Measurements from ENCODE around the gene ARHGDIB. TPM values are rescaled to one million over a fixed set of nuclear protein-coding genes. Genes with fewer than 3 reads are reported as not detected.

The ARHGDIB gene
- total and polyA plus RNA-seq, 2 of the 13 experiments (the other 11 are each of a cell fraction or from before 2014, with no cell fraction given): 0.11 to 0.87 TPM

DNA sequence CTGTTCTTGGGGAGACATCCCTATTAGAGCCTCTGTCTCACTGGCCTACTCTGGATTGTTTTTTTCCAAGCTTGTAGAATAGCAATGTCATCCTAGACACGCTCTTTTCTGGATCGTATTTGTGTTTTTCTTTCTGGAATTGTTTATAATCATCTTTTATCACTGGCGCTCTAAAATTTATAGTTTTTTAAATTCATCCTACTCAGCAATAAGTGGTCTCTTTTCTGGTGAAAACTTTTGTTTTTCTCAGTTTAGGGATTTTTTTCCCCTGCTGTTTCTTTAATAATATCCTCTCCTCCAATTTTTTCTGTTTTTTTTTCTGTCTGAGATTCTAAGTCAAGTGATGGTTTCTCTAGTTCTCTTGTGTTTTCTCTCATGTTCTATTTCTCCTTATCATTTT is 36.6 kb upstream of the ARHGDIB start:
- 4% methylated on average over 3 of the region's 3 CpGs for WGBS (ENCODE audit: low lambda C conversion rate)
- no peak for ATAC-seq
- Histone ChIP-seq H3K79me2 (ENCODE audit: insufficient read depth, low read length) (no peaks in the 10 kb centered on the region), H3K4me3 (replicated peaks in 1 of 3; ENCODE audit: insufficient read depth in 1 of 3, low read depth in 2 of 3, low read length in 3 of 3) (no peak overlapping the region), H3K9ac (ENCODE audit: insufficient read depth, low read depth, low read length) (no peak overlapping the region), H2AFZ (ENCODE audit: low read length) (no peak overlapping the region), H3K4me1 (ENCODE audit: insufficient read depth, low read length) (no peaks in the 10 kb centered on the region), H3K9me3 (ENCODE audit: low read length) (no peaks in the 10 kb centered on the region), H3K27ac (ENCODE audit: extremely low read length, insufficient read depth, low read length) (no peak overlapping the region), H4K20me1 (ENCODE audit: insufficient read depth, low read length) (no peaks in the 10 kb centered on the region), H3K27me3 (ENCODE audit: control insufficient read depth in 1 of 2, insufficient read depth in 2 of 2, low read length in 2 of 2) (peaks cover 2 to 3% of the 10 kb centered on the region in 2 experiments; a peak in 2 of 5 replicates), H3K36me3 (replicated peaks in 1 of 2; ENCODE audit: control insufficient read depth in 1 of 2, insufficient read depth in 2 of 2, low read length in 2 of 2) (no peaks in the 10 kb centered on the region), H3K4me2 (ENCODE audit: low read depth, low read length) (no peak overlapping the region)
- DNase-seq (ENCODE audit: low spot score): no peak
- TF ChIP-seq MAFF (IDR thresholded peaks at IDR 0.05; ENCODE audit: low read depth, low read length) (peak; percentile 62), TP53 (CRISPR knock-in tag; conservative IDR thresholded peaks at IDR 0.05) (no peak), MAFK (conservative IDR thresholded peaks at IDR 0.05 in 1 of 2, IDR thresholded peaks at IDR 0.05 in 1 of 2; ENCODE audit: low read length in 2 of 2) (peak; percentile 44 to 72; a peak in 2 of 4 replicates)
- TF ChIP-seq, protein P1, sequence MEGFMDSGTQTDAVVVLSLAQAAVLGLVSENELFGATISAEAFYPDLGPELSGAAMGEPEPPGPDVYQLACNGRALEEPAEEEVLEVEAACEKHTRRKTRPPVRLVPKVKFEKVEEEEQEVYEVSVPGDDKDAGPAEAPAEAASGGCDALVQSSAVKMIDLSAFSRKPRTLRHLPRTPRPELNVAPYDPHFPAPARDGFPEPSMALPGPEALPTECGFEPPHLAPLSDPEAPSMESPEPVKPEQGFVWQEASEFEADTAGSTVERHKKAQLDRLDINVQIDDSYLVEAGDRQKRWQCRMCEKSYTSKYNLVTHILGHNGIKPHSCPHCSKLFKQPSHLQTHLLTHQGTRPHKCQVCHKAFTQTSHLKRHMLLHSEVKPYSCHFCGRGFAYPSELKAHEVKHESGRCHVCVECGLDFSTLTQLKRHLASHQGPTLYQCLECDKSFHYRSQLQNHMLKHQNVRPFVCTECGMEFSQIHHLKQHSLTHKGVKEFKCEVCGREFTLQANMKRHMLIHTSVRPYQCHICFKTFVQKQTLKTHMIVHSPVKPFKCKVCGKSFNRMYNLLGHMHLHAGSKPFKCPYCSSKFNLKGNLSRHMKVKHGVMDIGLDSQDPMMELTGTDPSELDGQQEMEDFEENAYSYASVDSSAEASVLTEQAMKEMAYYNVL (CRISPR knock-in tag; IDR thresholded peaks at IDR 0.05; ENCODE audit: borderline replicate concordance): no peak
- ChIA-PET POLR2A (no interaction called here), CTCF (ENCODE audit: low intra/inter-chr PET ratio, low total read pairs) (no interaction called here)
- FAIRE-seq: no peak
- in situ Hi-C loops (cut with HindIII; ENCODE audit: extremely low pct_ligation_motif_present, low pct_unique_long_range_greater_than_20kb) (loop anchor here (5.0 kb wide), 3 partner anchors 156 to 276 kb away; partner anchors contain the start of genes ART4 and SMCO3), intact Hi-C loops (cut with micrococcal nuclease; ENCODE audit: unreplicated experiment) (loop anchor here (10.0 kb wide), 1 partner anchor 363 kb away; no protein-coding TSS in a partner anchor)
- no TSS peak for BruUV-seq (replicated peaks)

All from HepG2 (cell line).